BE2C (cell line): ENCODE measurements around the gene AKT1.

Experiments used
- DNase-seq: peaks from one replicate; pipeline ENCODE4 v3.0.0-alpha.2; 2020
- H3K27me3 ChIP-seq: fragments of 250-450 bp; sonication (Bioruptor Pico); 2 replicates; pipeline ENCODE4 v1.5.1; 2020; ENCODE audit warnings: mild to moderate bottlenecking
- H3K36me3 ChIP-seq: fragments of 250-450 bp; sonication (Bioruptor Pico); 2 replicates; pipeline ENCODE4 v1.5.1; 2020; ENCODE audit warnings: mild to moderate bottlenecking
- H3K4me1 ChIP-seq: fragments of 250-450 bp; sonication (Bioruptor Pico); 2 replicates; pipeline ENCODE4 v1.5.1; 2020
- H3K4me3 ChIP-seq: 2 replicates; pipeline ENCODE4 v1.5.1; 2011; ENCODE audit warnings: low read depth, low read length
- H3K9me3 ChIP-seq: fragments of 250-450 bp; sonication (Bioruptor Pico); 2 replicates; pipeline ENCODE4 v1.5.1; 2020
- TF ChIP-seq, protein P1 (sequence below): IDR thresholded peaks from 2 replicates; pipeline ENCODE4 v1.5.1; 2012; ENCODE audit warnings: mild to moderate bottlenecking, low read depth, low read length

Gene AKT1

GRCh38 chr14:104800771-104801519 is 5.4 kb upstream of the AKT1 start, which contains the start of gene ZBTB42:
TSS of gene ZBTB42 (plus strand) at chr14:104801101. CDS start at chr14:104801198, 97 bp downstream.
- Histone ChIP-seq H3K4me1 (peaks cover 18% of the 10 kb centered on the region), H3K9me3 (no peaks in the 10 kb centered on the region), H3K27me3 (peaks cover 11% of the 10 kb centered on the region), H3K36me3 (no peaks in the 10 kb centered on the region), H3K4me3 (peak within 1 kb of the TSS; percentile 61)
- TF ChIP-seq, protein P1, sequence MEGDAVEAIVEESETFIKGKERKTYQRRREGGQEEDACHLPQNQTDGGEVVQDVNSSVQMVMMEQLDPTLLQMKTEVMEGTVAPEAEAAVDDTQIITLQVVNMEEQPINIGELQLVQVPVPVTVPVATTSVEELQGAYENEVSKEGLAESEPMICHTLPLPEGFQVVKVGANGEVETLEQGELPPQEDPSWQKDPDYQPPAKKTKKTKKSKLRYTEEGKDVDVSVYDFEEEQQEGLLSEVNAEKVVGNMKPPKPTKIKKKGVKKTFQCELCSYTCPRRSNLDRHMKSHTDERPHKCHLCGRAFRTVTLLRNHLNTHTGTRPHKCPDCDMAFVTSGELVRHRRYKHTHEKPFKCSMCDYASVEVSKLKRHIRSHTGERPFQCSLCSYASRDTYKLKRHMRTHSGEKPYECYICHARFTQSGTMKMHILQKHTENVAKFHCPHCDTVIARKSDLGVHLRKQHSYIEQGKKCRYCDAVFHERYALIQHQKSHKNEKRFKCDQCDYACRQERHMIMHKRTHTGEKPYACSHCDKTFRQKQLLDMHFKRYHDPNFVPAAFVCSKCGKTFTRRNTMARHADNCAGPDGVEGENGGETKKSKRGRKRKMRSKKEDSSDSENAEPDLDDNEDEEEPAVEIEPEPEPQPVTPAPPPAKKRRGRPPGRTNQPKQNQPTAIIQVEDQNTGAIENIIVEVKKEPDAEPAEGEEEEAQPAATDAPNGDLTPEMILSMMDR = no peak
- peak; percentile 55 for DNase-seq

DNA sequence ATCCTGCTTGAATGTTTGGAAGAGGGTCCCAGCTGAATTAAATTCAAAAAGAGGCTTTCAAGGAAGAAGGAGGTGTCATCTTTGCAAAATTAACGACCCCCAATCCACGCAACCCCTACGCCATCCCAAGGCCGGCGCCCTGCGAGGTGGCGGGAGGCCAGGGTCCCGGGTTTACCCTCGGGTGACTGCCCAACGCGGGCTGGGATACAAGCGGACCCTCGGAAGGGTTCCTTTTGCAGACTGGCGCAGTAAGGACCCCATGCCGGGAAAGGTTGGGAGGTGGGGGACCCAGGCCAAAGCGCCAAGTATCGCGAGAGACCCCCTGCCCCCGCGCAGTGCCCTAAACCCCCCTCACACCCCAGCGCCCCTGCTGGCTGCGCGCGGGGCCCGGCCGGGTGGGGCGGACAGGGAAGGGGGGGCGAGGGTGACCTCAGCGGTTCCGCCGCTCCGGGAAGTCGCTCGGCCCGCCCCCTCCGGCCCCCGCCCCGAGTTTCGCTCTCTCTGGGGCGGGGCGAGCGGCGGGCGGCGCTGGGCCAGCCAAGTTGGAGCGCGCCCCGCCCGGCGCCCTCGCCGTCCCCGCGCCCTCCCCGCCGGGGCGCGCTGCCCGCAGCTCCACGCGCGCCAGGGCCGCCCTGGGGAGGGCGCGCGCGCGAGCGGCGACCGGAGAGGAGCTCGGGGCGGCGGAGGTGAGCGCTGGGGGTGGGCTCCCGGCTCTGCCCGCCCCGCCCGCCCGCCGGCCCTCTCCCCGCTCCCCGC is 4.6 kb upstream of the AKT1 start:
- TF ChIP-seq, protein P1 = no peak
- Histone ChIP-seq H3K4me3 (peak overlapping the region; percentile 43), H3K36me3 (no peaks in the 10 kb centered on the region), H3K4me1 (peaks cover 20% of the 10 kb centered on the region), H3K9me3 (no peaks in the 10 kb centered on the region), H3K27me3 (peaks cover 11% of the 10 kb centered on the region)
- DNase-seq = peak; percentile 80

DNA sequence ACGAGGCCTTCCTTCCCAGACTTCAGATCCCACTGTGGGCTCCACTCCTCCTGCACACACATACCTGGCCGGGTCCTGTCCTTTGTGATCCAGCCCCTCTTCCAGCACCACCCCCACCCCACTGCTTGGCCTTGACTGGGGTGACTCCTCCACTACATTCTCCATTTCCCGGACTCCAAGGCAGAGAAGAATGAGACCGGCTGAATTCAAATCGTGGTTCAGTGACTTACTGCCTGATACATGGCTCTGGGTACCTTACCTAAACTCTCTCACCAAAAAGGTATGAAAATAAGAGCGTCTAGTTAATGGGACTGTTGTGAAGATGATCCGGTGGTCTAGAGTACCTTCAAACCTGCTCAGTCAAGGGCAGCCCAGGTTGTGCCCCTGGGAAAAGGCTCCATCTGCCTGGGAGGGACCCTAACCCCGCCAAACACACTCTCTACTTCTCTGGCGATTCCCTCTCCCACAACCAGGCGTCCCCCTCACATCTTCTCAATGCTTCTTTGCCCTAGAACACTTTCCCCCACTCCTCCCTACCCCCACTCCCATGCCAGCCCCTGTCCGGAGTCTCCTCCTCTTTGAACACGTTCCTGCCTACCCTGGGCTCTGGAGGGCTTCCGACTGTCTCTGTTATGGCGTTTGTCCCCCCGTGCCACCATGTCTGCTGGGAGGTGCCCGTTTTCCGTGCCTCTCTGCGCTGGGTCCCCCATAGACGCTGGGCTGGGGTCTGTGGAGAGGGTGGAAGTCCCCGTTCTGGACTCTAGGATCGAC is 3.9 kb upstream of the AKT1 start:
- Histone ChIP-seq H3K36me3 (no peaks in the 10 kb centered on the region), H3K4me1 (peaks cover 20% of the 10 kb centered on the region), H3K27me3 (peaks cover 11% of the 10 kb centered on the region), H3K4me3 (peak overlapping the region; percentile 43), H3K9me3 (no peaks in the 10 kb centered on the region)
- DNase-seq = peak; percentile 57
- TF ChIP-seq, protein P1 = peak; percentile 37

- Histone ChIP-seq H3K4me1 (peaks cover 20% of the 10 kb centered on the region), H3K27me3 (peaks cover 11% of the 10 kb centered on the region), H3K36me3 (no peaks in the 10 kb centered on the region), H3K9me3 (no peaks in the 10 kb centered on the region), H3K4me3 (no peak overlapping the region)
- no peak for DNase-seq
- TF ChIP-seq, protein P1 = no peak
Observed at GRCh38 chr14:104798300-104799243, 3.0 kb upstream of the AKT1 start.
